ENCODE data around the gene BDKRB2. TPM values are rescaled to one million over a fixed set of nuclear protein-coding genes. Genes with fewer than 3 reads are reported as not detected.

BDKRB2 gene
- total RNA-seq (2014; rRNA removed; shearing (Covaris generic)) = 0.89 and 0.93 TPM in 2 replicates

GRCh38 chr14:96204151-96205058 lies at the start of gene BDKRB2:
TSS of gene BDKRB2 (plus strand) at chr14:96204839. CDS start at chr14:96237108, 32,269 bp downstream.
- peak; percentile 79 for DNase-seq (ENCODE audit: low spot score)

GRCh38 chr14:96154900-96155299 lies 49.7 kb upstream of the BDKRB2 start:
- no peak for DNase-seq (ENCODE audit: low spot score)

GRCh38 chr14:96156804-96157760 lies 47.6 kb upstream of the BDKRB2 start:
- no peak for DNase-seq (ENCODE audit: low spot score)

- no peak for DNase-seq (ENCODE audit: low spot score)
Observed at GRCh38 chr14:96158735-96159134, 45.9 kb upstream of the BDKRB2 start.

- no peak for DNase-seq (ENCODE audit: low spot score)
Observed at GRCh38 chr14:96160076-96160912, 44.3 kb upstream of the BDKRB2 start.

- no peak for DNase-seq (ENCODE audit: low spot score)
Observed at GRCh38 chr14:96160913-96161310, 43.7 kb upstream of the BDKRB2 start.

GRCh38 chr14:96161636-96162035 lies 43.0 kb upstream of the BDKRB2 start:
- DNase-seq (ENCODE audit: low spot score) = no peak

- no peak for DNase-seq (ENCODE audit: low spot score)
Observed at GRCh38 chr14:96162265-96162664, 42.4 kb upstream of the BDKRB2 start.

GRCh38 chr14:96162741-96163140 lies 41.9 kb upstream of the BDKRB2 start:
- DNase-seq (ENCODE audit: low spot score) = peak; percentile 27

- no peak for DNase-seq (ENCODE audit: low spot score)
Observed at GRCh38 chr14:96164861-96165490, 39.7 kb upstream of the BDKRB2 start.

GRCh38 chr14:96165493-96166436 lies 38.9 kb upstream of the BDKRB2 start:
- DNase-seq (ENCODE audit: low spot score) = no peak

- DNase-seq (ENCODE audit: low spot score) = no peak
Observed at GRCh38 chr14:96166461-96167223, 38.0 kb upstream of the BDKRB2 start.

GRCh38 chr14:96167224-96168148 lies 37.2 kb upstream of the BDKRB2 start:
- DNase-seq (ENCODE audit: low spot score) = peak; percentile 64

- DNase-seq (ENCODE audit: low spot score) = no peak
Observed at GRCh38 chr14:96168581-96168980, 36.1 kb upstream of the BDKRB2 start.

- no peak for DNase-seq (ENCODE audit: low spot score)
Observed at GRCh38 chr14:96170961-96171592, 33.6 kb upstream of the BDKRB2 start.

- no peak for DNase-seq (ENCODE audit: low spot score)
Observed at GRCh38 chr14:96173636-96174475, 30.8 kb upstream of the BDKRB2 start.
